Measurements from ENCODE around the gene PKDREJ. TPM values are rescaled to one million over a fixed set of nuclear protein-coding genes. Genes with fewer than 3 reads are reported as not detected.
"Not testable (repeated sequence)": the region's sequence is repeated elsewhere in the genome, so short reads cannot be mapped to it uniquely, and the experiment has no call there.

The PKDREJ gene, protein sequence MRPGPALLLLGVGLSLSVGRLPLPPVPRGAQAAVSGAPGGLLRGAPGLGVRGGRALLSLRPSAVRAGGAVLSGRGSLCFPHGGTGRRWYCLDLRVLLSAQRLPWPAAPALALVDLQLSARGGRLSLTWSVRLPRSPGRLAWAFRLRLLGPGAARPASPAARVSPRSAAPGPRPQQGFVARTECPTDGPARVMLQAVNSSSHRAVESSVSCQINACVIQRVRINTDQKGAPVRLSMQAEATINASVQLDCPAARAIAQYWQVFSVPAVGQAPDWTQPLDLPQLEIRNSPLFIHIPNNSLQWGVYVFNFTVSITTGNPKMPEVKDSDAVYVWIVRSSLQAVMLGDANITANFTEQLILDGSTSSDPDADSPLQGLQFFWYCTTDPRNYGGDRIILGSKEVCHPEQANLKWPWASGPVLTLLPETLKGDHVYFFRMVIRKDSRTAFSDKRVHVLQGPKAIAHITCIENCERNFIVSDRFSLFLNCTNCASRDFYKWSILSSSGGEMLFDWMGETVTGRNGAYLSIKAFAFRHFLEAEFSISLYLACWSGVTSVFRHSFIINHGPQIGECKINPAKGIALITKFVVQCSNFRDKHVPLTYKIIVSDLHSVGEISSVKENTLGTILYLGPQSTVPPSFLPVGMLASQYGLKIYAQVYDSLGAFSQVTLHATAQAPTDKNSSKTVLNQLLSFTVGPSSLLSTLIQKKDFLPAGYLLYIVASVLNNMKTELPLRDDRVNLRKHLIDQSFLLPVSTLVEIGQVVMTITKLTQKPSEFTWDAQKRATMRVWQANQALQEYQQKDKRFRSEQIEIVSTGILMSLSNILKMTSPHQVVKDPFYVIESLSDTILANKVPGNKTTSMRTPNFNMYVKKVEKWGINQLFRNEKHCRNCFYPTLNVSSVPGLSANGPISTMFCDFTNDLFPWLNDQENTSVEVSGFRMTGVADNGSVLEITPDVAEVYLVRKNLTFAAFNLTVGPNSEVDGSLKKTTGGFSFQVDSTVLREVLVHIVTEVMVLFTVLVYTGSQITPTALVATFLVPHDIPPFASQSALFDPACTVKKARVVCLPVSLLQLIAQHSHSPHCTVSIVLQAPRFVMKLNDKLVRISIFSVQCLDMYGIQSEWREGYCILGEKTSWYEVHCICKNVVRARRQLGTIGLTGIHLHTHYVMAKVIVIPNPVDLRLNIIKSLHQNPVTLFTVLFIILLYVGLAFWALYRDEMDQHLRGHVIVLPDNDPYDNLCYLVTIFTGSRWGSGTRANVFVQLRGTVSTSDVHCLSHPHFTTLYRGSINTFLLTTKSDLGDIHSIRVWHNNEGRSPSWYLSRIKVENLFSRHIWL (N-terminal part only)
- total RNA-seq: not detected
- not detected for polyA plus RNA-seq
- total RNA-seq: not detected

DNA sequence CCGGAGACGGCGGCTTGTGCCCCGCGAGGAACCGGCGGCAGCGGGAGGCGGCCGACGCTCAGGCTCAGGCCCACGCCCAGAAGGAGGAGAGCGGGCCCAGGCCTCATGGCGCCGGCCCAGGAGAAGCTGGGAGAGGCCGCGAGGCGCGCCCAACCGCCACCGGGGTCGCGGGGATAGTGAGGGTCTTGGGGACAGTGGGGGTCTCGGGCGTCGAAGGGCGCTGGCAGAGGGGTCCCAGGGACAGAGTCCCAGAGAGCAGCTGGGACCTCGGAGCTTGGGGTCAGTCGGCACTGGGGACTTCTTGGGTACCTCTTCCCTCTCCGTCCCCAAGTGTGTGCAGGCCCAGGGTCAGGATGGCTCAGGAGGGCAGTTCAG is at the start of gene PKDREJ:
TSS of gene PKDREJ (minus strand) at position 128 of the 375 bp plus-strand sequence. CDS start at position 107, 21 bp downstream.
- DNase-seq (no peak), ATAC-seq (no peak)
- CTCF ChIA-PET: no interaction called here
- intact Hi-C loops (cut with micrococcal nuclease): no loop called here
- POLR2A ChIA-PET: no interaction called here
- Histone ChIP-seq H3K27me3 (ENCODE audit: control insufficient read depth in 2 of 2, insufficient read depth in 2 of 2, low read length in 2 of 2) (peaks cover 0 to 14% of the 10 kb centered on the region in 2 donors), H3K36me3 (ENCODE audit: control insufficient read depth in 2 of 3, insufficient read depth in 3 of 3, low read length in 3 of 3) (no peaks in the 10 kb centered on the region), H3K9me3 (ENCODE audit: control insufficient read depth in 2 of 3, low read length in 3 of 3) (no peaks in the 10 kb centered on the region), H3K27ac (ENCODE audit: low read depth, low read length) (no peak within 1 kb of the TSS), H3K4me1 (ENCODE audit: control insufficient read depth in 2 of 2, insufficient read depth in 2 of 2, low read length in 2 of 2) (peaks cover 0 to under 1% of the 10 kb centered on the region in 2 donors), H3K4me3 (ENCODE audit: low read length) (no peak within 1 kb of the TSS)
- Mint-ChIP-seq H3K9me3 (peaks cover 0 to 50% (median 7%) of the 10 kb centered on the region in 11 donors), H3K4me1 (peaks cover 7 to 17% (median 9%) of the 10 kb centered on the region in 7 donors), H3K36me3 (peaks cover 0 to 23% (median 14%) of the 10 kb centered on the region in 5 donors), H3K4me3 (peak within 1 kb of the TSS in 8 of 10 donors; percentile 3 to 73 (median 56)), H3K27me3 (peaks cover 42 to 78% (median 61%) of the 10 kb centered on the region in 5 donors), H3K27ac (no peak within 1 kb of the TSS)

DNA sequence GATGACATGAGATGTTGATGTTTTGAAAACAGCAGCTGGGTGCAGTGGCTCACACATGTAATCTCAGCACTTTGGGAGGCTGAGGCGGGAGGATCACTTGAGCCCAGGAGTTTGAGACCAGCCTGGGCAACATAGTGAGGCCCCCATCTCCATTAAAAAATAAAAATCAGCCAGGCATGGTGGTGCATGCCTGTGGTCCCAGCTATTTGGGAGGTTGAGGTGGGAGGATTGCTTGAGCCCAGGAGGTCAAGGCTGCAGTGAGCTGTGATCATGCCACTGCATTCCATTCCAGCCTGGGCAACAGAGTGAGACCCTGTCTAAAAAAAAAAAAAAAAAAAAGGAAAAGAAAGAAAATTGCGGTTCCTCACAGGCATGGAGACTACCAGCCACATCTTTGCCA is 49.7 kb upstream of the PKDREJ start:
- H3K27me3 ChIP-seq (ENCODE audit: control insufficient read depth in 2 of 2, insufficient read depth in 2 of 2, low read length in 2 of 2); POLR2A ChIA-PET; DNase-seq; ATAC-seq; H3K36me3 ChIP-seq (ENCODE audit: control insufficient read depth in 2 of 3, insufficient read depth in 3 of 3, low read length in 3 of 3); H3K27ac ChIP-seq (ENCODE audit: low read depth, low read length); H3K27ac Mint-ChIP-seq; H3K4me3 Mint-ChIP-seq; H3K4me1 Mint-ChIP-seq; H3K9me3 Mint-ChIP-seq; H3K4me3 ChIP-seq (ENCODE audit: low read length); H3K9me3 ChIP-seq (ENCODE audit: control insufficient read depth in 2 of 3, low read length in 3 of 3); H3K27me3 Mint-ChIP-seq; H3K4me1 ChIP-seq (ENCODE audit: control insufficient read depth in 2 of 2, insufficient read depth in 2 of 2, low read length in 2 of 2): not testable (repeated sequence)
- CTCF ChIA-PET: interaction anchor here (0.6 to 4.6 kb wide), 3 partner anchors 67 to 673 kb away, joined by 3 to 40 read pairs (median 3); no protein-coding TSS in a partner anchor
- H3K36me3 Mint-ChIP-seq: peaks cover 0 to 26% (median 0%) of the 10 kb centered on the region in 5 donors
- intact Hi-C loops (cut with micrococcal nuclease): loop anchor here (5.0 kb wide), 2 partner anchors 301 to 306 kb away; no protein-coding TSS in a partner anchor

DNA sequence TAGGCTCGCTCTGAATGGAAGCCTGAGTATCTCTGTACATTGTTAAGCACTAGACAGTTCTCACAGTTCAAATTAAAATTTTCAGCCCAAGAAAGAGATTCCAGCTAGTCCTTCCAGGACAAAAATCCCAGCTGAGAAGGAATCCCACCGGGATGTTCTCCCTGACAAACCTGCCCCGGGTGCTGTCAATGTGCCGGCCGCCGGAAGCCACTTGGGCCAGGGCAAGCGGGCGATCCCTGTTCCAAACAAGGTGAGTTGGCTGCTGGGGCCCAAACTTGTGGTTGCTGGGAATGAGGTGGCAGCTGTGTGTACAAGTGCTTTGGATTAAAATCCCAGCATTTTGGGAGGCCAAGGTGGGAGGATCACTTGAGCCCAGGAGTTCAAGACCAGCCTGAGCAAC is 48.9 kb upstream of the PKDREJ start:
- ChIA-PET CTCF (interaction anchor here (1.0 to 4.6 kb wide), 3 partner anchors 13 to 316 kb away, joined by 3 to 40 read pairs (median 5); no protein-coding TSS in a partner anchor), POLR2A (no interaction called here)
- H3K4me3 ChIP-seq (ENCODE audit: low read length): no peak overlapping the region
- H3K4me1 ChIP-seq (ENCODE audit: control insufficient read depth in 2 of 2, insufficient read depth in 2 of 2, low read length in 2 of 2): no peaks in the 10 kb centered on the region
- H3K27ac ChIP-seq (ENCODE audit: low read depth, low read length): no peak overlapping the region
- intact Hi-C loops (cut with micrococcal nuclease): loop anchor here (5.0 kb wide), 2 partner anchors 300 to 305 kb away; no protein-coding TSS in a partner anchor
- ATAC-seq: no peak
- Mint-ChIP-seq H3K4me3 (no peak overlapping the region), H3K9me3 (no peaks in the 10 kb centered on the region), H3K36me3 (peaks cover 0 to 21% (median 0%) of the 10 kb centered on the region in 5 donors), H3K27me3 (no peaks in the 10 kb centered on the region), H3K4me1 (peaks cover 0 to 10% (median 0%) of the 10 kb centered on the region in 7 donors), H3K27ac (no peak overlapping the region)
- no peaks in the 10 kb centered on the region for H3K9me3 ChIP-seq (ENCODE audit: control insufficient read depth in 2 of 3, low read length in 3 of 3)
- no peaks in the 10 kb centered on the region for H3K36me3 ChIP-seq (ENCODE audit: control insufficient read depth in 2 of 3, insufficient read depth in 3 of 3, low read length in 3 of 3)
- no peak for DNase-seq
- no peaks in the 10 kb centered on the region for H3K27me3 ChIP-seq (ENCODE audit: control insufficient read depth in 2 of 2, insufficient read depth in 2 of 2, low read length in 2 of 2)

DNA sequence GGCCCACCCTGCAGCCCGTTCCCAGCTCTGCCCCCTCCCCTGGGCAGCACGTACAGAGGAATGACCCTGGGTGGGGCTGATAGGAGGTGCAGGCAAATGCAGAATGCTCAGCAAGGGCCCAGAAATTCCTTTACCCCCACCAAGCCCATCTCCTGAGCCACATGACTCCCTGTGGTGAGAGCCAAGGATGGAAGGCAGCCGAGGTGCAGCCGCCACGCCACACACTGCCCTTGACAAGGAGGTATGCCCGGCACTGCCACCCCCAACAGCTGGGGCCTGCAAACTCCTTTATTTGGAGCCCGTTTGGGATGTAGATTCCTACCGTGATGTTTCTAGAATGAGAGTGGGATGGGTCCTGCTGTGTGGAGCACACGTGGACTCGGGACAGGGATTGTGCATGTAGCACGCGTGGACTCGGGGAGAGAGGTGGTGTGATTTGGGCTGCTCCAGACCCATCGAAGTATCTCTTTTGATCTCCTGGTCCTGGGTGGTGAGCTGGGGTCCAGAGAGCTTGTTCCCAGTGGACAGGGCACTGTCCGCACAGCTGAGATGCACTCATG is 46.5 kb upstream of the PKDREJ start:
- Mint-ChIP-seq H3K4me3 (no peak overlapping the region), H3K27ac (peak overlapping the region in 1 of 9 donors; percentile 86), H3K9me3 (no peaks in the 10 kb centered on the region), H3K4me1 (peaks cover 0 to 13% (median 0%) of the 10 kb centered on the region in 7 donors), H3K36me3 (peaks cover 0 to 24% (median 0%) of the 10 kb centered on the region in 5 donors), H3K27me3 (no peaks in the 10 kb centered on the region)
- ChIA-PET POLR2A (interaction anchor here (0.9 kb wide), 1 partner anchor 13 kb away, joined by 3 read pairs; the partner anchor contains the start of gene GTSE1), CTCF (interaction anchor here (1.2 kb wide), 1 partner anchor 185 kb away, joined by 5 read pairs; no protein-coding TSS in a partner anchor)
- Histone ChIP-seq H3K4me3 (ENCODE audit: low read length) (no peak overlapping the region), H3K9me3 (ENCODE audit: control insufficient read depth in 2 of 3, low read length in 3 of 3) (no peaks in the 10 kb centered on the region), H3K27ac (ENCODE audit: low read depth, low read length) (no peak overlapping the region), H3K4me1 (ENCODE audit: control insufficient read depth in 2 of 2, insufficient read depth in 2 of 2, low read length in 2 of 2) (no peaks in the 10 kb centered on the region), H3K27me3 (ENCODE audit: control insufficient read depth in 2 of 2, insufficient read depth in 2 of 2, low read length in 2 of 2) (no peaks in the 10 kb centered on the region), H3K36me3 (ENCODE audit: control insufficient read depth in 2 of 3, insufficient read depth in 3 of 3, low read length in 3 of 3) (no peaks in the 10 kb centered on the region)
- DNase-seq: no peak
- ATAC-seq: no peak
- intact Hi-C loops (cut with micrococcal nuclease): loop anchor here (5.0 kb wide), 2 partner anchors 297 to 302 kb away; no protein-coding TSS in a partner anchor

DNA sequence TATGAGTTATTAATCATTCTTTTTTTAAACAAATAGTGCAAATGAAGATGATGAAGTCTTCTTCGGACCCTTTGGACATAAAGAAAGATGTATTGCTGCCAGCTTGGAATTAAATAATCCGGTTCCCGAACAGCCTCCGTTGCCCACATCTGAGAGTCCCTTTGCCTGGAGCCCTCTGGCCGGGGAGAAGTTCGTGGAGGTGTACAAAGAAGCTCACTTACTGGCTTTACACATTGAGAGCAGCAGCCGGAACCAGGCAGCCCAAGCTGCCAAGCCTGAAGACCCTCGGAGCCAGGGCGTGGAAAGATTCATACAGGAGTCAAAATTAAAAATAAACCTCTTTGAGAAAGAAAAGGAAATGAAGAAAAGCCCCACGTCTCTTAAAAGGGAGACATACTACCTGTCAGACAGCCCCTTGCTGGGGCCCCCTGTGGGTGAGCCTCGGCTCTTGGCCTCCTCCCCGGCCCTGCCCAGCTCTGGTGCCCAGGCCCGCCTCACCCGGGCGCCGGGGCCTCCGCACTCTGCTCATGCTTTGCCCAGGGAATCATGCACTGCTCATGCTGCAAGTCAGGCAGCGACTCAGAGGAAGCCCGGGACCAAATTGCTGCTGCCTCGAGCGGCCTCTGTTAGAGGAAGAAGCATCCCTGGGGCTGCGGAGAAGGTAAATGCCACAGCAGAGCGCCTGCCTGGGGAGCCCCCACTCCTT is 45.3 kb upstream of the PKDREJ start:
- H3K27ac Mint-ChIP-seq: no peak overlapping the region
- peaks cover 0 to 23% (median 0%) of the 10 kb centered on the region in 7 donors for H3K4me1 Mint-ChIP-seq
- H3K9me3 Mint-ChIP-seq: no peaks in the 10 kb centered on the region
- H3K36me3 Mint-ChIP-seq: peaks cover 0 to 30% (median 0%) of the 10 kb centered on the region in 5 donors
- no peak for DNase-seq
- no peaks in the 10 kb centered on the region for H3K27me3 ChIP-seq (ENCODE audit: control insufficient read depth in 2 of 2, insufficient read depth in 2 of 2, low read length in 2 of 2)
- H3K4me3 Mint-ChIP-seq: no peak overlapping the region
- no peaks in the 10 kb centered on the region for H3K4me1 ChIP-seq (ENCODE audit: control insufficient read depth in 2 of 2, insufficient read depth in 2 of 2, low read length in 2 of 2)
- no peaks in the 10 kb centered on the region for H3K9me3 ChIP-seq (ENCODE audit: control insufficient read depth in 2 of 3, low read length in 3 of 3)
- no peak for ATAC-seq
- ChIA-PET CTCF (no interaction called here), POLR2A (no interaction called here)
- H3K36me3 ChIP-seq (ENCODE audit: control insufficient read depth in 2 of 3, insufficient read depth in 3 of 3, low read length in 3 of 3): no peaks in the 10 kb centered on the region
- H3K4me3 ChIP-seq (ENCODE audit: low read length): no peak overlapping the region
- no peaks in the 10 kb centered on the region for H3K27me3 Mint-ChIP-seq
- H3K27ac ChIP-seq (ENCODE audit: low read depth, low read length): no peak overlapping the region
- intact Hi-C loops (cut with micrococcal nuclease): no loop called here

Measured in naive thymus-derived CD4-positive, alpha-beta T cell (primary cell).